Anterior cingulate cortex (tissue), 58 donors: ENCODE data around the gene CHID1.
A peak's percentile ranks its signal among the peaks of the same experiment; 100 is the strongest.

Experiments
- DNase-seq, 58 donors: peaks; one replicate each; lab custom pipeline; 2025; lab: John Stamatoyannopoulos, UW

CHID1 gene

DNA sequence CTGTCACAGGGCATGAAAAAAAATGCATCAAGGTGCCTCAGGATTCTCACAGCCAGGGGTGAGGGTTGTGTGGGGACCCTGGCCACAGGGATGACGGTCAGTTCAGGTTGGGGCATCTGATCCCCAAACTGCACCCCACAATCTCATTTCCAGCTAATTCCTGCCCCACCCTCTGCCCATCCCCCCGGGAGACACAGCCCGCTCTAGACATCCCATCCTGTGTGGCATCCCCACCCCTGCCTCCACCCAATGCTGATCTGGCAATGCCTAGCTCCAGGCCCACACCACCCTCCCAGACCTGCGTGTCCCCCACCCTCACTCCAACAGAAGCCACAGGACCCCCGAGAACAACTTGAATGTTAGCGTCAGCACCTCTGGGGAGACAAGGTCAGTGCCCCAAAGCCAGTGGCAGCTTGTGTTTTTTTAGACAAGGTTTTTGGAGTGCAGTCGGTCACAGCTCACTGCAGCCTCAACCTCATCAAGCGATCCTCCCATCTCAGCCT, 42.7 kb downstream of the CHID1 start:
- no peak for DNase-seq

DNA sequence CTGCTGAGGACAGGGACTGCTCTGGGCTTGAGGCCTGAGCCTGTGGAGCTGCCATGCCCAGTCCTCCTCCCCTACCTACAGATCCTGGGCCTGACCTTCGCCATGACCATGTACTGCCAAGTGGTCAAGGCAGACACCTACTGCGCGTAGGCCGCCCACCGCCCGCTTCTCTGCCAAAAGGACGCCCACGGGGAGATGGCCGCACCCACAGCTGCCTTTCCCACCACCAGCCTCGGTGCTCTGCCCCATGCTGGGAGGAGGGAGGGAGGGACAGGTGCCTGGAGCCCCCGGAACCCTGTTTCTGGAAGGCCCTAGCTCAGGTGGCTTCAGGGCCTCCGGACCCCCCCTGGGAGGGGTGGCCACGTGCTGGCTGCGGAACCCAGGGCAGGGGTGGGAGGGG, 44.1 kb downstream of the CHID1 start:
- no peak for DNase-seq

GRCh38 chr11:865462-866430, 44.9 kb downstream of the CHID1 start:
- no peak for DNase-seq

DNA sequence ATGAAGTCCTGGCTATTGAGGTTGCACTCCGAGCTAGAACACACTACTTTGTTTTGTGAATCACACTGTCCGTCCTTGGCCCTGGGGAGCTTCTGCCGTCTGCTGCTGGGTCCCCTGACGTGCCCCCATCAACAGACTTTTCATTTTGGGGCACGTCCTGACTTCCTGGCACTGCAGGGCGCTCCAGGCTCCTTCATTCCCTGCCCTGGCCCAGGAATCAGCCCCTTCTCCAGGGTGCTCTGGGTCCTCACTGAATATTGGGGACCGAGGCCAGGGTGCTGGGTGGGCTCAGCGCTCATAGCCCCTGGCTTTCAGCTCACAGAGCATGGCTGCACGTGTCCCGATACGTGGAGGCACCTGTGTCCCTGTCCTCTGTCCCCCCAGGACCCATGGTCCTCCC, 45.7 kb downstream of the CHID1 start:
- DNase-seq, result no peak

DNA sequence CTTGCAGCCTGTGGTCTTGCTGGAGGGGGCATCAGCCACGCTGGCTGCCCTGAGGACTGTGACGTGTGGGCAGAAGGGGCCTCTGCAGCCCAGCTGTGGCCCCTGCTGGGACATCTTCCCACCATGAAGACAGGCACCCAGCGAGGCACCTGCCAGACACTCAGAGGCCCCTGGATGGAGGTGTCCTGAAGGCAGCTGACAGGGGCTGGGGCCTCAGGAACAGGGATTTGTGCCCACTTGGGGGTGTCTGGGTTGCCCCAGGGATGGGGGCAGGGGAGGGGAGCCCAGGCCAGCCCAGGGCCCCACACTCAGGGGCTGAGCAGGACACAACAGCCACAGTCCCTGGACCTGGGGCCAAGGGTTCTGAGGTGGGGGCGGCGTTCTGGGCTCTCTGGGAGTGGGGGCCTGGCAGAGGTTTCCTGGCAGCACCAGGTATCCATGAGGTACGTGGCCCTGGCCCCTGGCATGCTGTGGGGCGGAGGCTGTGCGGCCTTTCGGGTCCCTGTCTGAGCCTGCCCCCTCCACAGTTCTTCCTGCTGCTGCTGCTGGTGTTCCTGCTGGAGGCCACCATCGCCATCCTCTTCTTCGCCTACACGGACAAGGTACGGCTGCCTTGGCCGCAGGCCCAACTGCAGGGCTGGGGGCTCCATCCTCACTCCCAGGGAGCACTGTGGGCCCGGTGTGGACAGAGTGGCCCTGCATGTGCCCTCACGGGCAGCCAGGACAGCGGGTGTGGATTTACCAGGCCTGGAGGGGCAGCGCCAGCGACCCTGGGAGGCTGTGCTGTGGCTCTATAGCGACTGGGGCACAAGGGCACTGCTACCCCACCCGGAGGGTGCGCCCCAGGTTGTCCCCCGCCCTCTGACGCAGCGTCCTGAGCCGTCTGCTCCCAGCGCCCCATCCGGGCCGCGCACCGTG, 46.4 kb downstream of the CHID1 start:
- no peak for DNase-seq

DNA sequence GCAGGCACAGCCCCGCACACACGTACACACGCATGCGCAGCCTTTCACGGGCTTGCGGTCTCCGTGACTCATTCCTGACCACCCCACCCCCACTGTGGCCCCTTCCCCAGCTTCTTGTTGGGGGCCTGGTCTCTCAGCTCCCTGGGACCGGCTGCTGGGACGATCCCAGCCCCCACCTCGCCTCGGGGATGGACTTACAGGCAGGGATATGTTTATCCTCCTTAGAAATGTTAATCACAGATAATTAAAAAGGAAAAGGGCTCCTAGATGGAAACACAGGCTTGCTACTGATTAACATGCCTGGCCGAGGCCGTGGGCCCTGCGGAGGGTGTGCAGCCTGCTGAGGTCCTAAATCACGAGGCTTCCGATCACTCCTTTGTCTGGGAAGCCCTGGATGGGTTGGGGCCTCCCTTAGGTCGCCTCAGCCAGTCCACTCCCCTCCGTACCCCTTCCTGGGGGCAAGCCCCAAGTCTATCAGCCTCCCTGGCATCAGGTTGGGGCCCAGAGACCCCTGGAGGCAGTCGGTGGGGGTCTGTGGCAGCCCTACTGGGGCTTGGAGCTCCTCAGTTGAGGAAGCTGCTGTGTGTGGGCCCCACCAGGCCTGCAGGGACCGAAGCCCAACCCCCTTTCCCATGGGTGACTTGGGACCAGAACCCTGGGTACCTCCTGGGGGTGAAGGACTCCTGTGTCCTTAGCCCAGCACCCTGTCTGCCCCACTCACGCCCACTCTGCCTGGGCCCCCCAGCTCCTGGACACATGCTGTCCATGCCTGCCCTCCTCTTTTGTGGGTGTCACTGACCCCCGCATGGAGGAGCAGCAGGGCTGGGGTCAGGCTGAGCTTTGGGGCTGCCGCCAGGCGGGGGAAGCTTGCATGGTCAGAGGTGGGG, 47.3 kb downstream of the CHID1 start:
- DNase-seq, result peak in 1 of 58 donors; percentile 35

- no peak for DNase-seq
These were observed 48.0 kb downstream of the CHID1 start for GRCh38 chr11:862696-863022.

- peak in 1 of 58 donors; percentile 25 for DNase-seq
These were observed 48.4 kb downstream of the CHID1 start for GRCh38 chr11:862081-862661.

DNA sequence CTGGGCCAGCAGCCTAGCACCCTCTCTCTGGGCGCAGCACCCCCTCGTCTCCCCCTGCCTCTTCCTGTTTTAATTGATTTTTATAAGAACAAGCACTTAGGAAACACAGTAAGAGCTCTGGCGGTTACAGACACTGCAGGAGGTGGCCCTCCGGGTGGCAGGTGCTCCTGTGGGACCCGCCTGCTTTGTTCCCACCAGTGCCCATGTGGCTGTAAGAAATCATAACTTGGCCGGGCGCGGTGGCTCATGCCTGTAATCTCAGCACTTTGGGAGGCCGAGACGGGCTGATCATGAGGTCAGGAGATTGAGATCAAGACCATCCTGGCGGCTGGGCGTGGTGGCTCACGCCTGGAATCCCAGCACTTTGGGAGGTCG, 49.5 kb downstream of the CHID1 start:
- DNase-seq, result no peak

DNA sequence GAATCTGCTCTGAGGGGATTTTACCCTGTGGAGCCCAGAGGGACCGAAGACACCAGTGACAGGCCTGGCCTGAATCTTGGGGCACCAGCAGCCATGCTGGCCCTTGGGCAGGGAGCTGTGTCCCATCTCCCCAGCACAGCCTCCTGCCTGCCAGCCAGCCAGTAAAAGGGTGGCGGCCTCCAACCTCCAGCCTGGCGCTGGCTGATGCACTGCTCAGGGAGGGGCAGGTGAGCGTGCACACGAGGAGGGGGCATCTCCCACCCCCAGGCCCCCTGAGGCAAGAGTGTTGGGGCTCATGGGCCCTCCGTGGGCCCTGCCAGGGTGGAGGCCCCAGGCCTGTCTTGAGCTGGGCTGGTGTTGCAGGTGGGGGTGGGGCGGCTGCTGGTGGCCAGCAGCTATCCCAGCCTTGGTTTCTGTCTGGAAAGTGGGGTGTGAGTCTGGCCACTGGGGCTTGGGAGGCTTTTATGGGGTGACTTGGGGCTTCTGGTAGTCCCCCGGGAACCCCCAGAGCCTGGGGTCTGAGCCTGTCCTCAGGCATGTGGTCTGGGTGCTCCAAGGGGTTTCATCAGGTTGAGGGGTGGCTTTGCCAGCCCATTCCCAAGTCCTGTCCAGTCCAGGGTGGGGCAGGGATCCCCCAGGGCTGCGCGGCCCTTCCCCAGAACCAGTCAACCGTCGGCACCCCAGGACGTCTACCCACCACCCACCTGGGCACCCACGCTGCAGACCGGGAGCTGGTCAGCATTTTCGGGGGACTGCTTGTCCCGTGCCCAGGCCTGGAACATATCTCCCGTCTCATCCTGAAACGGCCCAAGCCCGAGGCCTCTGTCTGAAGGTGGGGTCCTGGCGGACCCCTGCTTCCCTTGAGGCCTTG, 50.1 kb downstream of the CHID1 start:
- no peak for DNase-seq

DNA sequence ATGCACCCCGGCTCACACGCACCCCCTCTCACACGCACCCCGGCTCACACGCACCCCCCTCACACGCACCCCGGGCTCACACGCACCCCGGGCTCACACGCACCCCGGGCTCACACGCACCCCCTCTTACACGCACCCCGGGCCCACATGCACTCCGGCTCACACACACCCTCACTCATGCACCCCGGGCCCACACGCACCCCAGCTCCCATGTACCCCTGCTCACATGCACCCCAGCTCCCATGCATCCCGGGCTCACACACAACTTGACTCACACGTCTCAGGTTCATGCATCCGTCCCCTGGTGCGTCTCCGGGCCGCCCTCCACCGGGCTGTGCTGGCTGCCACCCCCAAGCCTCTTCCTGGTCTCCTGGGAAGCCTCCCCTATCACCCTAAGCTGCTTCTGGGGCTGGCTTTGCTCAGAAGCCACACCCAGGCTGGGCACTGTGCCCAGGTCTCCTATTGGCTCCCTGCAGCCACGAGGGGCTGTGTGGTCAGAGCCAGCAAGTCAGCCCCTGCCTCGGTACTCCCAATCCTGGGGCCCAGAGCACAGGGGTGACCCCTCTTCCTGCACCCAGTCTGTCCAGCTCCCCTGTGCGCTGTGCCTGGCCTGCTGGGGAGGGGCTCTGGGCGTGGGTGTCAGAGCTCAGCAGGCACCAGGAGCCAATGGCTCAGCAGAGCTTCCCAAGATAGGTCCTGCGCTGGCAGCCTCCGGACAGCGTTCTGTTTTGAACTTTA, 51.0 kb downstream of the CHID1 start:
- DNase-seq, result peak in 57 of 58 donors; percentile 21 to 90 (median 68)

- no peak for DNase-seq
These were observed 51.8 kb downstream of the CHID1 start for GRCh38 chr11:858762-859339.

DNA sequence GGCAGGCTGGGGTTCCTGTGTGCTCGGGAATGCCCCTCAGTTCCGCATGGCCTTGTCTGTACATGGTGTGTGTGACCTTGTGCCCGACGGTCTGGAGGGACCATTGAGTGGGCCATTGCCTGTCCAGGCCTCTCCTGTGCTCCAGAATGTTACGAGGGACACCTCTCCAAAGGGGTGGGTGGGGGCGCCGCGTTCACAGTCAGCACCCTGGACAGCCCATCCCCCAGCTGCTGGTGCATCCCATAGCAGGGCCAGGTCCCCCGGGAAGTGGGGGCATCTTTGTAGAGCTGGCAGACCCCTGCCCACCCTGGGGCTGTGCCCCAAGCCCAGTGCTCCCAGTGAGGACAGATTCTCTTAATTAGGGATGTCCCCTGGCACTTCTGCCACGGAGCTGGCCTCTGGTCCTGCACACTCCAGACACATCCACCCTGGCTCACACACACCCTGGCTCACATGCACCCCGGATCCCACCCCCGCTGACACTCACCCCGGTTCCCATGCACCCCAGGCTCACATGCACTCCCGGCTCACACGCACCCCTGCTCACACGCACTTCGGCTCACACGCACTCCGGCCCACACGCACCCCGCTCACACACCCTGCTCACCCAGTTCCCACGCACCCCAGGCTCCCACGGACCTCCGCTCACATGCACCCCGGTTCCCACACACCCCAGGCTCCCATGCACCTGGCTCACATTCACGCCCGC, 52.4 kb downstream of the CHID1 start:
- no peak for DNase-seq

GRCh38 chr11:856397-856796, 54.2 kb downstream of the CHID1 start:
- DNase-seq, result no peak

- no peak for DNase-seq
These were observed 54.8 kb downstream of the CHID1 start for GRCh38 chr11:855796-856195.

GRCh38 chr11:855330-855674, 55.3 kb downstream of the CHID1 start:
- DNase-seq, result no peak
